ENCODE measurements around the gene FKBP4. TPM values are rescaled to one million over a fixed set of nuclear protein-coding genes. Genes with fewer than 3 reads are reported as not detected.

The FKBP4 gene
- total RNA-seq, 2 experiments from 2014 or later: 196 to 198 TPM

DNA sequence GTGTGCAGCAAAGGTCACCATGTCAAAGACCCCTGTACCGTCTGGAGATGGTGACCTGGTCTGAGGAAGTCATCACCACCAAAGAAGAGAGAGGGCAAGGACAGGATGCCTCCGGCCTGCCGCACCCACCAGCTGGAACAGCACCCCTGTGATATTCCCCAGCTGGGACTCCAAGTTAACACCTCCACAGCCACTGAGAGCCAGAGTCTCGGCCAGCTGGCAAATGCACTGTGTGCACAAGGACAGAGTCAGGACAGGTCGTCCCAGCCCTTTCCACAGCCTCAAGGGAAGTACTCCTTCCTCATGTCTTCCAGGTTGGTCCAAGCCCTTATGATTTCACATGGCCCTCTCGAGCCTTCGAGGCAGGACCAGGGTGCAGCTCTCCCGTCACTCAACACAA, 19.3 kb upstream of the FKBP4 start:
- CTCF ChIA-PET: no interaction called here
- POLR2A ChIA-PET: no interaction called here

GRCh38 chr12:2776129-2776806, 18.5 kb upstream of the FKBP4 start:
- CTCF ChIA-PET: interaction anchor here (0.6 kb wide), 1 partner anchor 64 kb away, joined by 3 read pairs; no protein-coding TSS in a partner anchor
- POLR2A ChIA-PET: no interaction called here

DNA sequence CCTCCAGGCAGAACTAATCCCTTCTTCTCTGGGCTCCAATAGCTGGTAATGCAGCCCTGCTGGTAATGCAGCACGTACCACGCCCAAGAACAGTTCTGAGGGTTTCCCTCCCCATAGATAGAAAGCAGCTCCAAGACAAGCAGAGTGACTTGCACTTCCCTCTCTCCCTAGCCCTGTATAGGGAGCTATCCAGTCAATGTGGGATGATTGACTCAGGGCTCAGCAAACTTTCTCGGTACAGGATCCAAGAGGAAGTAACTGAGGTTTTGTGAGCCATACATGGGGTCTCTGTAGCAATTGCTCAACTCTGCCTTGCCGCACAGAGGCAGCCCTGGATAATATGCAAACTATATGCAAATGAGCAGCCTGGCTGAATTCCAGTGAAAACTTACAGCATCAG, 15.5 kb upstream of the FKBP4 start:
- POLR2A ChIA-PET: no interaction called here
- CTCF ChIA-PET: no interaction called here

DNA sequence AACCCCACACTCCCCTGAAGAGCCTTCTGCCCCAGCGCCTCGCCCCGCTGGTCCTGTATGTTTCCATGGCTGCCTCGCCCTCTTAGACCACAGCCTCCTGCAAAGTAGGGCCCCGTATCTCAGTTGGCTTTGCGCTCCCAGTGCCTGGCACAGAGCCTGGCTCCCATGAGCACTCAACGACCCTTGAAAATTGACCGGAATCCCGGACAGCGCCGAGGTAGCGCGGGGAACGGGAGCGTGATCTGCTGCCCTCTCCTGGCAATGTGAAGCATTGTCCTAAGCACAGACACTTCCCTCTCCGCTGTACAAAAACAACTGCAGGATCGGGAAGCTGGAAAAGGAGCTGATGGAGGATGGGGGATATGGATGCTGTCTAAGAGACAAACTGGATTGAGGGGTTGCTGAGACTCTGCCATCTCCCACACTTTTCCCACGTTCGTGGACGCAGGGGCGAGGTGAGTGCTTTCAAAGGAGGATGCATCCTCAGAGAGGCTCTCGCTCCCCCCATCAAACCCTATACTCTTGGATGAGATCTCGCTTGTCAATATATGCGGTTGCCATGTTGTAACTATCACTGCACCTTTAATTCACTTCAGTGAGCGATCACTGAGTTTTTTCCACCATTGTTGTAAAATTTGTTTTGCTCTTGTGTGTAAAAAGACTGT, 10.7 kb upstream of the FKBP4 start:
- ChIA-PET POLR2A (no interaction called here), CTCF (interaction anchor here (0.6 to 3.3 kb wide), 13 partner anchors 12 to 249 kb away, joined by 3 to 17 read pairs (median 4); partner anchors contain the start of genes FKBP4 and ITFG2)

- ChIA-PET CTCF (interaction anchor here (1.0 to 3.3 kb wide), 3 partner anchors 11 to 106 kb away, joined by 3 to 17 read pairs (median 13); partner anchors contain the start of gene FKBP4), POLR2A (no interaction called here)
Observed at GRCh38 chr12:2785017-2785416, 9.8 kb upstream of the FKBP4 start.

DNA sequence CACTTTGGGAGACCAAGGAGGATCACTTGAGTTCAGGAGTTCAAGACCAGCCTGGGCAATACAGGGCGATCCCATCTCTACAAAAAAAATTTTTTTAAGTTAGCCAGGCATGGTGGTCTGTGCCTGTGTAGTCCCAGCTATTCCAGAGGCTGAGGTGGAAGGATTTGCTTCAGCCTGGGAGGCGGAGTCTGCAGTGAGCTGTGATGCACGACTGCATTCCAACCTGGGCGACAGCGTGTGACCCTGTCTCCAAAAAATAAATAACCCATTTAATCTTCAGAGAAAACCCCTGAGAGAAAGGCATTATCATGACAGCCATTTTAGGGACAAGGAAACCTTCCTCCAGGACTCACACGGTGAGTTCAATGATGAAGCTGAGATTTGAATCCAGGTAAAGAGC, 3.7 kb upstream of the FKBP4 start:
- ChIA-PET CTCF (no interaction called here), POLR2A (no interaction called here)

- CTCF ChIA-PET: interaction anchor here (0.9 kb wide), 1 partner anchor 110 kb away, joined by 3 read pairs; no protein-coding TSS in a partner anchor
- POLR2A ChIA-PET: interaction anchor here (0.5 kb wide), 1 partner anchor 1100 kb away, joined by 4 read pairs; no protein-coding TSS in a partner anchor
Observed at GRCh38 chr12:2792671-2793500, 1.9 kb upstream of the FKBP4 start.

DNA sequence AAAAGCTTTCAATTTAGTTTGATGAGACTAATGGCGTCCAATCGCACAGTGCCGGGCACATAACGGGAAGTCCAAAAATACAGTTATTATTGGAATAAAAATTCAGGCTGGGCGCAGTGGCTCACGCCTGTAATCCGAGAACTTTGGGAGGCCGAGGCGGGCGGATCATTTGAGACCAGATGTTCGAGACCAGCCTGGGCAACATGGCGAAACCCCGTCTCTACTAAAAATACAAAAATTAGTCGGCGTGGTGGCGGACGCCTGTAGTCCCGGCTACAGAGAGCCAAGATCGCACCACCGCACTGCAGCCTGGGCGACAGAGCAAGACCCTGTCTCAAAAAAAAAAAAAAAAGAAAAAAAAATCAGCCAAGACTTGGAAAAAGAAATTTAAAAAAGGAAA, 1.2 kb upstream of the FKBP4 start:
- CTCF ChIA-PET: no interaction called here
- POLR2A ChIA-PET: interaction anchor here (0.5 to 1.4 kb wide), 2 partner anchors 102 to 1101 kb away, joined by 4 to 7 read pairs; no protein-coding TSS in a partner anchor

DNA sequence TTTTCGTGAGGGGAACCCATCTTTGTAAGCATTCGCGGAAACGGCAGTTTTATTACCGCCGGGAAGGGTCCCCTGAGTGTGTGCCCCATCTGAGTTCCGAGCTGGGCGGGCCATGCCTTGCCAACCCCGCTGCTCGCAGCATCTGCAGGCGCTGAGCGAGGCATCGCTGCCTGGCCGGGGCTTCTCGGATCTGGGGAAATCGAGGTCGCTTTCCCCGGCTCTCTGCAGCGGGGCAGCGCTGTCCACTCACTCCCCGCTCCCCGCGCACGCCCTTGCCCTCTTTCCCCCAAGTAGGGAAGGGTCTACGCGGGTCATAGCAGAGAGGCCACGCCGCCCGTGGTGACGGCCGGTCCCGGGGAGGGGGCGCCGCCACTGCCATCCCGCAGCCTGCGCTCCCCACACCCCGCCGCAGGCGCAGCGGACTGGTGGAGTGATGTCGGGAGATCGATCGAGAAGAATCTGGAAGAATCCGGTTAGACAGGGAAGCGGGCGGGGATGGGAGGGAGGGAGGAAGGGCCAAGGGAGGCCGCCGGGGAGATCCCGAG, 507 bp upstream of the FKBP4 start:
- CTCF ChIA-PET: interaction anchor here (0.6 to 3.4 kb wide), 3 partner anchors 10 to 103 kb away, joined by 4 to 17 read pairs (median 6); no protein-coding TSS in a partner anchor

GRCh38 chr12:2795291-2796186, 769 bp downstream of the FKBP4 start:
- ChIA-PET CTCF (interaction anchor here (1.0 to 3.4 kb wide), 5 partner anchors 11 to 112 kb away, joined by 4 to 17 read pairs (median 6); partner anchors contain the start of gene ITFG2), POLR2A (interaction anchor here (0.6 to 1.9 kb wide), 8 partner anchors 9 to 1489 kb away, joined by 3 to 5 read pairs (median 4); partner anchors contain the start of genes FOXM1, ITFG2 and RHNO1)

More for the DNA sequence above, 507 bp upstream of the FKBP4 start:
- POLR2A ChIA-PET: interaction anchor here (1.2 to 1.9 kb wide), 4 partner anchors 11 to 103 kb away, joined by 4 to 7 read pairs (median 4); partner anchors contain the start of genes FOXM1, ITFG2 and RHNO1

DNA sequence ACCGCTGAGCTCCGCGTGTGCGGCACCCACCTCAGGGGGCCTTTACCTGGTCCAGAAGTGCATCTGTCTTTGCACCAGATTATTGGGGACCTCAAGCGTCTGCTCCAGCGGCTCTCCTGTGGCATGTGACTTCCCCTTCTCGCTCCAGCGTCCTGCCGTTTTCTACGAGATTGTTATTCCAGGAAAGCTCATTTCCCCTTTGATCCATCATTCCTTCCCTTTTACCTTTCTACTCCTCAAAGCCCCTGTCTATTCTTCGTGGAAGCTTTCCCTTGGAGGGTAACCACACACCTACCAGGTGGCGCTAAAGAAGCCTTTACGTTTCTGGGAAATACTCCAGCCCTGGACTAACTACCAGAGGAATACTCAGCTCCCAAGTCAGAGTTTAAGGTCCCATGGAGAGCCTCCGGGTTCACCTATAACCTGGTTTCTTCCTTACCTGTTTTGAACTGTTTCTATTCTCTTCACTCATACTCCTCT, 1.5 kb downstream of the FKBP4 start:
- POLR2A ChIA-PET: interaction anchor here (0.6 to 1.9 kb wide), 6 partner anchors 8 to 1488 kb away, joined by 3 to 4 read pairs (median 4); partner anchors contain the start of genes FOXM1 and RHNO1
- CTCF ChIA-PET: interaction anchor here (1.0 to 3.4 kb wide), 4 partner anchors 12 to 105 kb away, joined by 4 to 17 read pairs (median 6); partner anchors contain the start of gene ITFG2

DNA sequence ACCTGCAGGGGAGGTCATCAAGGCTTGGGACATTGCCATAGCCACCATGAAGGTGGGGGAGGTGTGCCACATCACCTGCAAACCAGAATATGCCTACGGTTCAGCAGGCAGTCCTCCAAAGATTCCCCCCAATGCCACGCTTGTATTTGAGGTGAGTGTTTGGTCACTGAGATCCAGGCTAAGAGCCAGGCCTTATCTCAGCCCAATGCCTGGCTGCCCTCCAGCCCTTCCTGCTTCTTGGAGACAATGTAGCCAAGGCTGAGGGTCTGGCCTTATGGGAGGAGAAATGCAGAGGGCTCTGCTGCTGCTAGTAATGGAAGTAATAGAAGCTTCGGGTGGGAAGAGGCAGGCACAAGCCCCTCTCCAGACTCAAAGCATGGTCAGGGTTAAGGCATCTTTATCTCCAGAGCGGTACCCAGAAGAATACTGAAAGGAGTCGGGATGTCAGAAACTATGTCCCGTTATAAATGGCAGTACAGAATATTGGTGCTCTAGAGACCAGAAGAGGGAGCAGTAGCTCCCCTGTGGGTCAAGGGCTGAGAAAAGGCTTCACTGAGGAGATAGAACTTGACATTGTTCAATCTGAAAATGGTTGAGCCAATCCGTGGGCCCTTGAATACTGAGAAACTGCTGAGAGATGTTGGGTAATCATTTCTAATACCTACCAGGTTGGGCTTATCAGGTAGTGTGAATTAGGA, 3.1 kb downstream of the FKBP4 start:
- ChIA-PET CTCF (interaction anchor here (1.2 kb wide), 1 partner anchor 16 kb away, joined by 3 read pairs; no protein-coding TSS in a partner anchor), POLR2A (no interaction called here)

DNA sequence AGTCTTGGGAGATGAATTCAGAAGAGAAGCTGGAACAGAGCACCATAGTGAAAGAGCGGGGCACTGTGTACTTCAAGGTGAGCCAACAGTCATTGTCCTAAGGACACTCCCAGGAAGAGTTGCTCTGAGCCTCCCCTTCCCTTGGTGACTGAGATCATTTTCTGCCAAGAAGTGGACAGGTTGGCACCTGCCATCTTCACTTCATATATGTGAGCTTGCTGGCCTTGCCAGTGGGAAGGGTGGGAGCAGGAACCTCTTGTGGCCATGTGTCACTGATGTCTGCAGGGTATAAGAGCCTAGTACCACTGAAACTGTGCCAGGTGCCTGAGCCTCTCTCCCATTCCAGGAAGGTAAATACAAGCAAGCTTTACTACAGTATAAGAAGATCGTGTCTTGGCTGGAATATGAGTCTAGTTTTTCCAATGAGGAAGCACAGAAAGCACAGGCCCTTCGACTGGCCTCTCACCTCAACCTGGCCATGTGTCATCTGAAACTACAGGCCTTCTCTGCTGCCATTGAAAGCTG, 5.3 kb downstream of the FKBP4 start:
- CTCF ChIA-PET: no interaction called here
- POLR2A ChIA-PET: no interaction called here

- ChIA-PET POLR2A (interaction anchor here (0.8 kb wide), 1 partner anchor 9 kb away, joined by 3 read pairs; no protein-coding TSS in a partner anchor), CTCF (no interaction called here)
Observed at GRCh38 chr12:2801044-2801783, 6.4 kb downstream of the FKBP4 start.

DNA sequence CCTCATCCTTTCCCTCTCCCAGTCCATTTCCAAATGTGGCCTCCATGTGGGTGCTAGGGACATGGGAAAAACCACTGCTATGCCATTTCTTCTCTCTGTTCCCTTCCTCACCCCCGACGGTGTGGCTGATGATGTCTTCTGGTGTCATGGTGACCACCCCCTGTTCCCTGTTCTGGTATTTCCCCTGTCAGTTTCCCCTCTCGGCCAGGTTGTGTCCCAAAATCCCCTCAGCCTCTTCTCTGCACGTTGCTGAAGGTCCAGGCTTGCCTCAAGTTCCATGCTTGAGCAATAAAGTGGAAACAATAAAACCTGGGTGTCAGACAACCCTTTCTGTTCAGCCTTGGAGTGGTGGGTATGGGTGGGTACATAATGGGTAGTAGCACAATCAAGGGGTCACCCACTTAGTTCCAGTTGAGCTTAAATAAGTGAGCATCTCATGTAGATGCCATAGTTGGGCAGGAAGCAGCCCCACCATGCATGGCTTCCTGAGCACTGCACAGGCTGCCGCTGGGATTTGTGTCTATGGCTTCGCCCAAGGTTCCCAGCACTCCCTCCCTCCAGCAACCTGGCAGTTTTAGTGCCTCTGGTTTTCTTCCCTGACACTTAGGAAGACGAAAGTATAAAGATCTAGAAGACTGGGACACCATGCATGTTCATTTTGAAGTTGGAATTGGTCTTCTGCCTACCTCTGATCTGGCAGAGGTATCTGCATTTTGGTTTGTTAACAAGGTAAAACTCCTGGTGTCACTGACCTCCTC, 9.0 kb downstream of the FKBP4 start:
- POLR2A ChIA-PET: interaction anchor here (1.7 kb wide), 1 partner anchor 8 kb away, joined by 3 read pairs; no protein-coding TSS in a partner anchor
- CTCF ChIA-PET: no interaction called here
